ENCODE data around the gene SYT7. TPM values are rescaled to one million over a fixed set of nuclear protein-coding genes. Genes with fewer than 3 reads are reported as not detected.

SYT7 gene
- total and polyA plus RNA-seq, 2 of the 8 experiments (the other 6 are each of a cell fraction or from before 2014, with no cell fraction given) = 9.6 to 10.5 TPM

DNA sequence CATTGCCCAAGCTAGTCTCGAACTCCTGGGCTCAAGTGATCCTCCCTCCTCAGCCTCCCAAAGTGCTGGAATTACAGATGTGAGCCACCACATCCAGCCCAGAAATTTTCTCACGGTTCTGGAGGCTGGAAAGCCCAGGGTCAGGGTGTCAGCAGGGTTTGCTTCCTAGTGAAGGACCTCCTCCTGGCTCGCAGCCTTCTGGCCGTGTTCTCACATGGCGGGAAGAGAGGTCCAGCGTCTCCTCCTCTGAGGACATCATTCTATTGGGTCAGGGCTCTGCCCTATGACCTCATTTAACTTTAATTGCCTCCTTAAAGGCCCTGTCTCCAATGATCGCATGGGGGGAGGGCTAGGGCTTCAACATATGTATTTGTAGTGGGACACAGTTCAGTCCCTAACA is 112.9 kb downstream of the SYT7 start:
- Histone ChIP-seq H3K4me2 (ENCODE audit: insufficient read depth in 1 of 2, low read depth in 2 of 2, low read length in 2 of 2) (no peak overlapping the region), H2BK20ac (ENCODE audit: low read length) (no peak overlapping the region), H4K91ac (replicated peaks; ENCODE audit: insufficient read length, low read length) (no peak overlapping the region), H3K4ac (replicated peaks; ENCODE audit: insufficient read length, low read depth, low read length) (no peak overlapping the region), H3K4me3 (ENCODE audit: extremely low read depth in 1 of 4, insufficient read depth in 2 of 4, low read depth in 3 of 4, low read length in 4 of 4) (no peak overlapping the region), H3K9ac (replicated peaks in 1 of 4; ENCODE audit: extremely low read depth in 1 of 4, low read depth in 3 of 4, low read length in 3 of 4) (no peak overlapping the region), H3K79me2 (ENCODE audit: control insufficient read depth in 1 of 2, insufficient read depth in 2 of 2, low read length in 2 of 2) (no peaks in the 10 kb centered on the region), H3K14ac (ENCODE audit: insufficient read length) (no peak overlapping the region), H3K23me2 (ENCODE audit: low read depth, low read length) (no peaks in the 10 kb centered on the region), H2BK5ac (ENCODE audit: low read depth, low read length) (no peak overlapping the region), H2AK5ac (ENCODE audit: low read depth, low read length) (no peak overlapping the region), H3K56ac (replicated peaks; ENCODE audit: insufficient read length, low read depth, low read length) (no peak overlapping the region), H2BK120ac (replicated peaks; ENCODE audit: low read depth, low read length) (no peak overlapping the region), H3K23ac (ENCODE audit: insufficient read length) (no peak overlapping the region), H4K5ac (ENCODE audit: insufficient read length, low read depth, low read length) (no peak overlapping the region), H3K27me3 (replicated peaks in 1 of 4; ENCODE audit: control insufficient read depth in 3 of 4, extremely low read depth in 1 of 4, insufficient read depth in 3 of 4, low read length in 3 of 4) (no peaks in the 10 kb centered on the region), H2BK12ac (ENCODE audit: low read depth, low read length) (no peak overlapping the region), H3K27ac (ENCODE audit: low read depth, low read length) (no peak overlapping the region), H2BK15ac (ENCODE audit: low read length) (no peak overlapping the region), H3K4me1 (replicated peaks in 1 of 4; ENCODE audit: control insufficient read depth in 3 of 4, insufficient read depth in 4 of 4, low read length in 3 of 4) (no peaks in the 10 kb centered on the region), H3K36me3 (ENCODE audit: control insufficient read depth in 2 of 4, insufficient read depth in 4 of 4, low read length in 3 of 4) (0 out of 8 replicates have a peak, but pooled peaks cover 0 to 4% (median 0%) of the 10 kb centered on the region in 4 experiments), H3K79me1 (ENCODE audit: low read depth, low read length) (no peaks in the 10 kb centered on the region), H2AFZ (ENCODE audit: low read length) (no peak overlapping the region), H4K20me1 (replicated peaks in 1 of 2; ENCODE audit: control insufficient read depth in 1 of 2, insufficient read depth in 2 of 2, low read length in 2 of 2) (no peaks in the 10 kb centered on the region), H3K18ac (ENCODE audit: extremely low read depth, low read length) (no peak overlapping the region), H3K9me3 (ENCODE audit: insufficient read depth in 2 of 2, low read depth in 1 of 2, low read length in 1 of 2) (no peaks in the 10 kb centered on the region), H4K8ac (ENCODE audit: extremely low read depth, insufficient read depth, low read length) (no peak overlapping the region; the same call in 1 of the 2 replicates)
- 89% methylated on average over 7 of the region's 7 CpGs; no CpG with 5 or more reads in 1 of the 2 experiments for WGBS, 2 experiments (ENCODE audit: extremely low coverage in 1 of 2, insufficient coverage in 1 of 2, insufficient read length in 1 of 2, insufficient replicate concordance in 2 of 2, low coverage in 1 of 2, low lambda C conversion rate in 2 of 2, missing lambda C conversion rate in 1 of 2)
- ChIA-PET POLR2A (ENCODE audit: partially characterized antibody) (interaction anchor here (0.9 kb wide), 1 partner anchor 29 kb away, joined by 3 read pairs; no protein-coding TSS in a partner anchor), CTCF (ENCODE audit: partially characterized antibody) (interaction anchor here (1.3 to 57.8 kb wide), 6 partner anchors 10 to 170 kb away, joined by 3 to 2106 read pairs (median 8); partner anchors contain the start of gene LRRC10B)
- no peak for DNase-seq (ENCODE audit: low read depth in 1 of 2, low spot score in 2 of 2)
- no peak for FAIRE-seq
- TF ChIP-seq, protein P1, sequence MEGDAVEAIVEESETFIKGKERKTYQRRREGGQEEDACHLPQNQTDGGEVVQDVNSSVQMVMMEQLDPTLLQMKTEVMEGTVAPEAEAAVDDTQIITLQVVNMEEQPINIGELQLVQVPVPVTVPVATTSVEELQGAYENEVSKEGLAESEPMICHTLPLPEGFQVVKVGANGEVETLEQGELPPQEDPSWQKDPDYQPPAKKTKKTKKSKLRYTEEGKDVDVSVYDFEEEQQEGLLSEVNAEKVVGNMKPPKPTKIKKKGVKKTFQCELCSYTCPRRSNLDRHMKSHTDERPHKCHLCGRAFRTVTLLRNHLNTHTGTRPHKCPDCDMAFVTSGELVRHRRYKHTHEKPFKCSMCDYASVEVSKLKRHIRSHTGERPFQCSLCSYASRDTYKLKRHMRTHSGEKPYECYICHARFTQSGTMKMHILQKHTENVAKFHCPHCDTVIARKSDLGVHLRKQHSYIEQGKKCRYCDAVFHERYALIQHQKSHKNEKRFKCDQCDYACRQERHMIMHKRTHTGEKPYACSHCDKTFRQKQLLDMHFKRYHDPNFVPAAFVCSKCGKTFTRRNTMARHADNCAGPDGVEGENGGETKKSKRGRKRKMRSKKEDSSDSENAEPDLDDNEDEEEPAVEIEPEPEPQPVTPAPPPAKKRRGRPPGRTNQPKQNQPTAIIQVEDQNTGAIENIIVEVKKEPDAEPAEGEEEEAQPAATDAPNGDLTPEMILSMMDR (IDR thresholded peaks at IDR 0.05; ENCODE audit: control extremely low read depth in 1 of 3, insufficient read depth in 1 of 3, low read depth in 1 of 3, low read length in 3 of 3) = no peak
- no peak for TF ChIP-seq JUN (IDR thresholded peaks at IDR 0.05; ENCODE audit: low read depth, low read length)
- no peak for TF ChIP-seq YY1 (IDR thresholded peaks at IDR 0.05; ENCODE audit: low read depth, low read length)
- no peak for TF ChIP-seq HDAC6 (IDR thresholded peaks at IDR 0.05; ENCODE audit: low read depth, low read length)
- TF ChIP-seq BACH1 (IDR thresholded peaks at IDR 0.05; ENCODE audit: low read length) = no peak
- TF ChIP-seq KDM4A (IDR thresholded peaks at IDR 0.05; ENCODE audit: low read depth, low read length, severe bottlenecking) = no peak
- no peak for TF ChIP-seq SUZ12 (IDR thresholded peaks at IDR 0.05; ENCODE audit: low read length)

Data from H1 (cell line).